ENCODE data around the gene LCN2.

GRCh38 chr9:128107468-128108268, 41.6 kb upstream of the LCN2 start:
- TF ChIP-seq CTCF (IDR thresholded peaks at IDR 0.05) (no peak), POLR2A (IDR thresholded peaks at IDR 0.05) (no peak)

Data from adrenal gland (tissue), 5 donors.